Measurements from ENCODE around the gene ITPR1.
A peak's percentile ranks its signal among the peaks of the same experiment; 100 is the strongest.

ITPR1 gene

DNA sequence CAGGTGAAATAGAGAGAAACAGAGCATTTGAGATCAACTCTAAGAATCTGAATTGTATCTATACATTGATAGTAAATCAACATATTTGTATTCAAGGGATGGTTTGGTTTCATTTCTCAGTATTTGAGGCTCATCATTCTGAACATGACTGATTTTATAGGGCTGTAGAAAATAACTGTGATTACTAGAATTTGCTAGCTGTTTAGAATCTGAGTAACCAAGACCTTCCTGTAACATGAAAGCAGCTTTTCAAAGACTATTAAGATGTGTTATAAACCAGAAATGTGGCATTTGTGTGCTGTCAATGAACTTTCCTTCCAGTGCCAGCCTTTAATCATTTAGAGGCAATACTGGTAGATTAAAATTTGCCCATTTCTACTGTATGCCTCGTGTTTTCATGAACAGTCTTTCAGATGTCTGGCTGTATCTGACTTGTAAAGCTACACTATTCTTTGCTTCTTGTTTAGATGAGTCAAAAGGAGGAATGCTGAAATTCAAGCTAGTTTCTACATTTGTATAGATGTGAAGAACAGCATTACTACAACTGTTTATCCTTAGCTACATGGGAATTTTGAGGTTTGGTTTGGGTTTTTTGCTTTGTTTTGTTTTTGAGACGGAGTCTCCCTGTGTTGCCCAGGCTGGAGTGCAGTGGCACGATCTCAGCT is 348.8 kb downstream of the ITPR1 start:
- no peak for DNase-seq (ENCODE audit: low read depth)
- H3K4me3 ChIP-seq (ENCODE audit: low read depth, low read length), result no peak overlapping the region

DNA sequence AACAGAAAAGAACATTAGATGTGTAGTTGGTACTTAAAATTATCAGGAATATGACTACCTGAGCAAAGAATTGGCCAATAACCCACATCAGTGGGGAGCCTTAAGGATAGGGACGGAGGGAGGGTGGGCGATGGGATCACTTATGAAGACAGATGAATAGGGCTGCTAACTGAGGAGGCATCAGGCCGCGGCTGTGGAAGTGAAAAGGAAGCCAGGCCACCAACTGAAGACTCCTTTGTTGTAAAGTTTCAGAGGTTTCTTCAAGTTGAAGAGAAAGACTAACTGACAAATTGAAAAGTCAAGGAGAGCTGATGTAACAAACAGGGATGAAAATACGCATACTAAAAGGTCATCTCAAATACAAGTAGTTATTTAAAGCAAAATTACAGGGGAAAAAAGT is 350.5 kb downstream of the ITPR1 start:
- DNase-seq (ENCODE audit: low read depth), result no peak

DNA sequence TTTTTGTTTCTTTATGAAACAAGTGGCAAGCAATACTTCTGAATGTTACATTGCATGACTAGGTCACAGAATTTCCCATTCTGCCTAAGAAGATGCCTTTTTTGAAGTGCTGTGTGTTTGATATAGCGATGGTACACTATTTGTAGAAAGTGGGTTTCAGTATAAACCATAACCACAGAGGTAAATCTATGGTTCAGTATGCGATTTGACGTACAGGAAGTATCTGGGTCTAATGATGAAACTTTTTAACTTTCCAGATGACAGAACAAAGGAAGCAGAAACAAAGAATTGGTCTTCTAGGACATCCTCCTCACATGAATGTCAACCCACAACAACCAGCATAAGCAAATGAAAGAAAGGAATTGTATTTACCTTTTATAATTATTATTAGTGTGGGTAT is 352.7 kb downstream of the ITPR1 start:
- no peak for DNase-seq (ENCODE audit: low read depth)

More for the DNA sequence above, 350.5 kb downstream of the ITPR1 start:
- H3K4me3 ChIP-seq (ENCODE audit: low read depth, low read length), result no peak overlapping the region

DNA sequence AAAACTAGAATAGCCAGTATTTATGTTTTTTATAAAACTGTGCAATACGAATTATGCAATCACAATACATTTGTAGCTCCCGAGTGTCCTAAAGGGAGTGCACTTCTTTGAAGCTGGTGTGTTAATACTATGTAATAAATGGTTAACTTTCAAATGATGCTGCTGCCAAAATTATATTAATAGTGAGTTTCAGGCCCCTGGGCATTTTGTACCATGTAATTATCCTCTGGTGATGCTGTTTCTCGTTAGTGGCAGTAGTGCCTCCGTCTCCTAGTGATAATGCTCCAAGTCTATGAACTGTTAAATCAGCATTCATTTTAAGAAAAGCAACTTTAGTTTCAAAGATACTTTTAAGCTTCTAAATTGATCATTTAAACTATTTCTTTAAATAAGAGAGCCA is 353.4 kb downstream of the ITPR1 start:
- DNase-seq (ENCODE audit: low read depth), result no peak
- no peak overlapping the region for H3K4me3 ChIP-seq (ENCODE audit: low read depth, low read length)

More for the DNA sequence above, 352.7 kb downstream of the ITPR1 start:
- H3K4me3 ChIP-seq (ENCODE audit: low read depth, low read length), result no peak overlapping the region

DNA sequence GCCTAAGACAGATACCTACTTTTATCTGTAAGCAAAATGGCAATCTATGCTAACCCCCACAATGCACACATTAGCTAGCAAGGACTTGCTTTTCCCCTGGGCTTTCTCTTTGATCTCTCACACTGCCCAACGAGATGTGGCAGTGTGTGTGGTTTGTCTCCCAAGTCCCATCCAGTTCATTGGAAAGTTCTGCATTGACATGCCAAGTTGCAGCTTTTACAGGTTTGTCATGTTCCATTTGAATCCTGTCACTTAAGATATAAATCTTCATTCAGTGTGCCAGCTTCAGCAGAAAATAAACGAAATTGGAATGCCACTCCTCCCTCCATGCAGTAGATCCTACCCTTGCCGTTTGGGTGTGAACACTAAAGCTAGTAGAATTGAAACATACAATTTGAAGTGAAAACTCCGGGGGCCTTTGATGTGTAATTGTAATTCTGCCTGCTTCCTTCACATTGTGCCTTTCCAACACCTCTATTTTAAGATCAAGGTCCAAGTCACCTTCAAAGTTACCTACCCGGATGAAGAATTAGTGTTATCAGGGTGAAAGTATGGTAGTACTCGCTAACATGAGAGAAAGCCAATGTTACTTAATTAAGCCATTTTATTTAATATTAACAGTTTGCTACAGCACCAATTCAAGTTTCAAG is 355.2 kb downstream of the ITPR1 start:
- DNase-seq (ENCODE audit: low read depth), result no peak
- H3K4me3 ChIP-seq (ENCODE audit: low read depth, low read length), result no peak overlapping the region

DNA sequence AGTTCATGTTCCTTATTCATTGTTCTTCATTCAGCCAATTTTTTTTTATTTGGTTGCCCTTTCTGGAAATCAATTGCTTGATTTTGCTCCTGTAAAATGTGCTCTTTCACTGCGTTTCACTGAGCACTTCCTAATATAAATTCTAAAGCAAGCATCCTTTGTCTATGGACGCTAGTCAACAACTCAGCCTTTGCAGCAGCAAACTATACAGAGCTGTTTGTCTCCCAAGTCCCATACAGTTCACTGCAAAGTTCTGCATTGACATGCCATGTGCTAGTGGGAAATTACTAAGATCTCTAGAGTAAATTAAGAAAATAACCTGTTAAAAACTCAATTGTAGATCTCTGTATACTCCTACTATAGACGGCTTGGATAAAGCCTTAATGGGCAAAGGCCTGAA is 356.0 kb downstream of the ITPR1 start:
- no peak overlapping the region for H3K4me3 ChIP-seq (ENCODE audit: low read depth, low read length)
- no peak for DNase-seq (ENCODE audit: low read depth)

DNA sequence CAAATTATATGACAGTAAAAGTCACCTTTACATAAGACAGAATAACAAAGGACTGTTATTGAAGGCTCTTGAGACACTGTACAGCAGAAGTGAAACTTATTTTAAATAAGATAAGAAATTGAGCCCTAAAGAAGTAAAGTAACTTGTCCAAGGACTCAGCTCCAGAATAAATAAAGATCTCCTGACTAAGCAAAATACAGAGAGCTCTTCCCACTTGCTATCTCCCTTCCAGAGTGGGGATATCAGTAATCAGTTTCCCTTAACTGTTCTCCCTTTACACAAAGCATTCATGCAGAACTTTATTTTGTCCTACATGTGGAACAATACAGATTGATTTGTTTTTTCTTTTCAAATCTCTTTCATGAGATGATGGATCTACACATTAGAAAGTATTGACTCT is 356.6 kb downstream of the ITPR1 start:
- H3K4me3 ChIP-seq (ENCODE audit: low read depth, low read length), result no peak overlapping the region
- DNase-seq (ENCODE audit: low read depth), result no peak

DNA sequence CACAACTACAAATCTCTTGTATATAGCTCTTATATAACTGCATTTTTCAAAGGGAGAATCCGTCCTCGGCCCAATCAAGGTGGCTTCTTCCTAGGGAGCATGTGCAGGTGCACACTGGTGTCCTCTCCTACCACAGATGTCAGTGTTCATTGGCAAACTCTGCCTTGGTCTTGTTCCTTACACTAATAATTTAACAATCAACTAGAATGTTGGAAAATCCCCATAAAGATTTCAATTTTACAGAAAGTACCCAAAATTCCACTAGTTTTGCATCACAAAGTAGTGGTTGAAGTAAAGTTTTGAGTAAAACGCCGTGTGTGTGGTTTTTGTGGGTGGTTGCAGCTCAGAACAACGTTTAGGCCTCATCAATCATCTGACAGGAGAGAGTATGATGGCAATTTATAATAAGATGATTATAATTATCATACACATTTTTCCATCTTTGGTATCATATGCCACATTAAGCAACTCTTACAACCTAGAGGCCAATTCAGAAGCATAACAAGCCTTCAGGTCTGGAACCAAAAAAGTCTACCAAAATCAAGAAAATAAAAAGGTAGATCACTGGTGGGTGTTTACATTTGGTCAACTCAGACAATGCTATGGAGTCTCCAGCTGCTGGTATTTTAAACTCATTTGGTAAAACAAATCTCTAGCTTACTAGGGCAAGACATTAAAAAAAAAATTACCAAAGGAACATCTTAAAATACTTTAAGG is 357.2 kb downstream of the ITPR1 start:
- no peak for DNase-seq (ENCODE audit: low read depth)
- no peak overlapping the region for H3K4me3 ChIP-seq (ENCODE audit: low read depth, low read length)

DNA sequence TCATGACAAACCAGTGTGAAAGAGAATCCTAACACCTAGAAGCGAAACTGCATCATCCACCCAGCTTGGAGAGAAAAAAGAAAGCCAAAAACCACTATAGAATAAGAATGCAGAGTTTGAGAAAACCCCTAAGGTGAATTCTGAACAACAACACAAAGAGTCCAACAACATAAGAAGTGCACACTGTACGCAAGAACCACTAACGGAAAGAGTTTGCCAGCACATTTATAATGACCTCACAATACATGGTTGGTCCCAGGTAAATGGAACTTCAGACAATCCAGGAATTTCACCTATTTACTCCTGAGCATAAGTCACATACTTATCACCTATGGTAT is 357.7 kb downstream of the ITPR1 start:
- H3K4me3 ChIP-seq (ENCODE audit: low read depth, low read length), result no peak overlapping the region
- no peak for DNase-seq (ENCODE audit: low read depth)

DNA sequence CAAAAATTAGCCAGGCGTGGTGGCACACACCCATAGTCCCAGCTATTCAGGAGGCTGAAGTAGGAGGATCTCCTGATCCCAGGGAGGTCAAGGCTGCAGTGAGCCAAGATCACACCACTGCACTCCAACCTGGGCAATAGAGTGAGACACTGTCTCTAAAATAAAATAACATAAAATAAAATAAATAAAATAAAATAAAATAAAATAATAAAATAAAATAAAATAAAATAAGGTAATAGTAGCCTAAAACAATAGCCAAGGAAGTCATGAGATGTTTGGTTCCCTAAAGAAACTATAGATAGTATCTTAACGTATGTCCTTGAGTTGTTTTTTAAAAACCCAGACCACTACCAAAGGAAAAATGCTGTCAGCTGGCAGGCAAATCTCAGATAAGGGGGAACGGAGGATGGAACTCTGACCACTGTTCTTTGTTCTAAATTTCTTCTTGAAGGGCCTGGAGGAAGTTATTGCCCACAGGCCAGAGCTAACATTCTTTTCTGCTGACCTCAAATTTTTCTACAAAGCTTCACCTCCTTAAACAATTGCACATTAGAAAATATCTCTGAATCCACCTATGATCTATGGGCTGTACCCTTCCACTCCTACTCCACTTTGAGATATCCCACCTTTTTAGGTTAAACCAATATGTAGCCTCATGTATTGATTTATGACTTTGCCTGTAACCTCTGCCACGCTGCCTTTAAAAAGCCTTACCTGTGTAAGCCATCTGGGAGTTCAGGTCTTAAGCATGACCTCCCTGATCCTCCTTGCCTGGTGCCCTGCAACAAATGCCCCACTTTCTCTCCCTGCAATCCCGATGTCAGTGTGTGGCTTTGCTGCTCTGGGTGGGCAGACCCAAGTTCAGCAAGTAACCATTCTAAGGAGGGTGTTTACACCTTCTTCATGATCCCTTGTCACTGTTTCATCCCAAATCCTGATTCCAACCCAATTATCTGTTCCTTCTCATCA is 359.9 kb downstream of the ITPR1 start:
- no peak overlapping the region for H3K4me3 ChIP-seq (ENCODE audit: low read depth, low read length)
- no peak for DNase-seq (ENCODE audit: low read depth)

DNA sequence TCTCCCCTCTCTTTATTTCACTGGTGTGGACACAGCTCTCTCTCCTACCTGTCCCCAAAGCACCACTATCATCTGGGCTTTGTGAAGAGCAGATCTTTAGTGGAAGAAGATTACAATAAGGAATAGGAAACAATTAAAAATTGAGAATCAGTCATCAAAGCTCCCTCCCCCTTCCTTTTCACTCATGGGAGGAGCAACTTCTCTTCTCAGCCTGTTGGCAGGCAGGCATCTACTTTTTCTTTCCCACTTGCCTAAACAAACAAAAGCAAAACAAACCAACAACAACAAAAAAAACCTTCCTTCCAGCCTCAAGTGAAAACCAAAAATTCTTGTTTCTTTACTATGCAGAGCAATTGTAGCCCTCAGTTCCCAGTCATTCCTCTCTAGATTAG is 360.6 kb downstream of the ITPR1 start:
- no peak overlapping the region for H3K4me3 ChIP-seq (ENCODE audit: low read depth, low read length)
- DNase-seq (ENCODE audit: low read depth), result no peak

DNA sequence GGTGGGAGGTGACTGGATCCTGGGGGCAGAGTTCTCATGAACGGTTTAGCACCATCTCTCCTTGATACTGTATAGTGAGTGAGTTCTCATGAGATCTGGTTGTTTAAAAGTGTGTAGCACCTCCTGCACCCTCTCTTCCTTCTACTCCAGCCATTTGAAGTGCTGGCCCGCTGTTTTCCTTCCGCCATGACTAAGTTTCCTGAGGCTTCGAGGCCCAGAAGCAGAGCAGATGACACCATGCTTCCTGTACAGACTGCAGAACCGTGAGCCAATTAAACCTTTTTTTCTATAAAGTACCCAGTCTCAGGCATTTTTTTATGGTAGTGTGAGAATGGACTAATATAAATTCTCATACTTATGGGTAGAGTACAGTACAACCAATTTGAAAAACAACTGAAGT is 362.5 kb downstream of the ITPR1 start:
- no peak for DNase-seq (ENCODE audit: low read depth)
- no peak overlapping the region for H3K4me3 ChIP-seq (ENCODE audit: low read depth, low read length)

DNA sequence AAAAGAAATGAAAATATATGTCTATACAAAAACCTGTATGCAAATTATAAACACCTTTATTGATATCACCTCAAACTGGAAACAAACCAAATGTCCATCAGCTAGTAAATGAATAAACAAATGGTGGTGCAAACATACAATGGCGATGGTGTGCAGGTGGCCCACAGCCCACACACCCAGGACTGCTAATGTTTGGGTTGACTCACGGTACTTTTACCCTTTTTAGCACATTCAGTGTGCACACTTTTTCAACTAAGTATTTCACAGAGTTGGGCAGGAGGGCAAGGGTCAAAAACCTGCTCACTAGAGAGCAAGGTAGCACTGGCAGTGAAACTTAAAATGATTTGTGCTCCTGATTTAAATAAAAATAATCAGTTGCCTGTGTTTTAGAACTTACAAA is 363.0 kb downstream of the ITPR1 start:
- no peak overlapping the region for H3K4me3 ChIP-seq (ENCODE audit: low read depth, low read length)
- no peak for DNase-seq (ENCODE audit: low read depth)

DNA sequence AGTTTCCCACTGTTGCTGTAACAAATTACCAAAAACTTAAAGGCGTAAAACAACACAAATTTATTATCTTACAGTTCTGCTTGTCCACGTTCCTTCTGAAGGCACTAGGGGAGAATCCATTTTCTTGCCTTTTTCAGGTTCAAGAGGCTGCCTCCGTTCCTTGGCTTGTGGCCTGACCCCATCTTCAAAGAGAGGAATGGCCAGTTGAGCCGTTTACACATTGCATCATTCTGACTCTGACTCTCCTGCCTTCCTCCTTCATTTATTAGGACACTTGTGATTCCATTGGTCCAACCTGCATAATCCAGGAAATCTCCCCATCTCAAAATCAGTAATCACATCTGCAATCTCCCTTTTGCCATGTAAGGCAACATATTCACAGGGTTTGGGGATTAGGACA is 363.4 kb downstream of the ITPR1 start:
- no peak for DNase-seq (ENCODE audit: low read depth)
- H3K4me3 ChIP-seq (ENCODE audit: low read depth, low read length), result no peak overlapping the region

DNA sequence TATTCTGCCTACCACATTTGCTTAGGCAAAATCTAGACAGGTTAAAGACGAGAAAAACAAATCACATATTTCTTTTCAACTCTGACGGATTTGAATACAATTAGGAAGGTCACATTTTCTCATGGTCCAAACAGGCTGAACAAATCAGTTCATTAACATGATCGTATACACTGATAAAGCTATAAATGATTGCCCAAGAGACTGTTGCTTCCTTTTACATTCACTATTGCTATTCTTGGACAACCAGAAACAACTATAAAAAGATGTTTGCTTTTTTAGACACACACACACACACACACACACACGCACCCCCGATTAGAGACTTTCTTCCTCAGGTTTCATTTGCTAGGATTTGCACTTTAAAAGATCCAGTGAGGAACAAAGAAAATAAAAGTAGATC is 363.8 kb downstream of the ITPR1 start:
- no peak for DNase-seq (ENCODE audit: low read depth)

DNA sequence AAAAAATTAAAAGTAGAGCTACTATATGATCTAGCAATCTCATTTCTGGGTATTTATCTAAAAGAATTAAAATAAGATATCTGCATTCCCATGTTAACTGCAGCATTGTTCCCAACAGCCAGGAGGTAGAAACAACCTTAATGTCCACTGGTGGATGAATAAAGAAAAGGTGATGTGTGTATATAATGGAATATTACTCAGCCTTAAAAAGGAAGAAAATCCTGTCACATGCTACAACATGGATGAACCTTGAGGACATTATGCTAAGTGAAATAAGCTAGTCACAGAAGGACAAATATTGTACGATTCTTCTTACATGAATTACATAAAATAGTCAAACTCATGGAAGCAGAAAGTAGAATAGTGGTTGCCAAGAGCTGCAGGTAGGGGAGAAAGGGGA is 366.6 kb downstream of the ITPR1 start:
- no peak for DNase-seq (ENCODE audit: low read depth)
- no peak overlapping the region for H3K4me3 ChIP-seq (ENCODE audit: low read depth, low read length)

More for the DNA sequence above, 363.8 kb downstream of the ITPR1 start:
- no peak overlapping the region for H3K4me3 ChIP-seq (ENCODE audit: low read depth, low read length)

DNA sequence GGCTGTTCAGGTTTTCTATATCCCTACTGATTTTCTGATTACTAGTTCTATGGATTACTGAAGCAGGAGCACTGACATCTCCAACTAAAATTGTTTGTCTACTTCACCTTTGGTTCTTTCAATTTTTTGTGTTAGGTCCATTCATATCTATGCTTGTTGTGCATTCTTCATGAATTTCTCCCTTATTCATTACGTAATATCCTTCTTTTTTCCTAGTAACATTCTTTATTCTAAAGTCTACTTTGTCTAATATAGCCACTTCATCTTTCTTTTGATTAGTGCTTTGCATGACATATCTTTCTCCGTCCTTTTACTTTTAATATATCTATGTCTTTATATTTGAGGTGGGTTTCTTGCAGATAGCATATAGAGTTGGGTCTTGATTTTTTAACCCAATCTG is 369.8 kb downstream of the ITPR1 start:
- no peak overlapping the region for H3K4me3 ChIP-seq (ENCODE audit: low read depth, low read length)

DNA sequence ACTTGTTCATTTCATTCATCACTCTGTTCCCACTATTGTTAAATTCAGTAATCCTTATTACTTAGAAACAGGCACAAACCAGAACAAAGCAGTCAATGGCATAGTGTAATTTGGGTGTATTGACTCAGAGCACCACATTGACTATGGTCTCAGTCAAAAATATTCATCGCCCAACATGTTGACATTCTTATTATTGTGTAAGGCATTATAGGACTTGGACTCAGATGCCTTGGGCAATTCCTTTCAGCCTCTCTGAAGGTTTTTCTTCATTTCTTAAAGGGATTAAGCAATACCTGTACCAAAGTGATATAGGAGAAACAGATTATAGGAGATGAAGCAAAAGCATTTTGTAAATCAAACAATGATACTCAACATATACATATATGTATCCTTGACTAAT is 371.4 kb downstream of the ITPR1 start:
- peak; percentile 14 for DNase-seq (ENCODE audit: low read depth)
- H3K4me3 ChIP-seq (ENCODE audit: low read depth, low read length), result no peak overlapping the region

More for the DNA sequence above, 369.8 kb downstream of the ITPR1 start:
- no peak for DNase-seq (ENCODE audit: low read depth)

DNA sequence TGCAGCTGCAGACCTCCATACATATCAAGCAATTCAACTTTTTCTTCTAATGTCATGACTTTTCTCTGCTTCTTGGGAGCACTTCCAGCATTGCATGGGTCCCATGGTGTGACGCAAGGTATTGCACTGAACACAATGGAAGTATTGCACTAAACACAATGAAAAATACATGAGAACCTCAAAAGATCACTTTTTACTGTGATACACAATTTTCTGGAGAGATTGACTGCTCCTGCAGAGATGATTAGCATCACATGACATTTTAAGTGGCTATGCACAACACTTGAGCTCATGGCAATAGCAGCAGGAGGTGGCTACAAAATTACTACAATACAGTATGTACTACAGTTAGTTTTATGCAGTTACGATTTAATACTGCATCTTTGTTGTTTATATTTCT is 372.6 kb downstream of the ITPR1 start:
- H3K4me3 ChIP-seq (ENCODE audit: low read depth, low read length), result no peak overlapping the region
- no peak for DNase-seq (ENCODE audit: low read depth)

DNA sequence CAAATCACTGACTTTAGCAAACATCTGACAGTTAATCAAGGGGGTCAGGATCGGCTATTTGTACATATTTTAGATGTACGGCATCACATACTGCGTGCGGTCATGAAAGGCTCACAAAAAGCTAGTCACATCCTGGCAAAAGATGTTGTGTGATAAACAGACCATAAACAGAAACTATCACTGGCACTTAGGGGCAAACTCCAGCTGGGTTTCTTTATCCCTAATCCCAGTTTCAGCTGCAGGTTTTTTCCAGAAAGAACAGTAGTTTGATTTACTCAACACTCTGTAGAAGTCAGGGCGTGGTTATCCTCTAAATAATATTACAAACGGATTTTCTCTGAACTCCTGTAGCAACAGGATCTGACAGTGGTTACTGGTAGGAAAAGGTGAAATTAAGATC is 373.7 kb downstream of the ITPR1 start:
- DNase-seq (ENCODE audit: low read depth), result peak; percentile 21
- H3K4me3 ChIP-seq (ENCODE audit: low read depth, low read length), result no peak overlapping the region
